Pons (tissue), 1 donor: Measurements from ENCODE around the gene DCDC2C.
"Not testable (repeated sequence)": the region's sequence is repeated elsewhere in the genome, so short reads cannot be mapped to it uniquely, and the experiment has no call there.

Experiments
- DNase-seq: peaks from one replicate; pipeline ENCODE4 v3.0.0-alpha.2; 2016; ENCODE audit warnings: low spot score

The DCDC2C gene

DNA sequence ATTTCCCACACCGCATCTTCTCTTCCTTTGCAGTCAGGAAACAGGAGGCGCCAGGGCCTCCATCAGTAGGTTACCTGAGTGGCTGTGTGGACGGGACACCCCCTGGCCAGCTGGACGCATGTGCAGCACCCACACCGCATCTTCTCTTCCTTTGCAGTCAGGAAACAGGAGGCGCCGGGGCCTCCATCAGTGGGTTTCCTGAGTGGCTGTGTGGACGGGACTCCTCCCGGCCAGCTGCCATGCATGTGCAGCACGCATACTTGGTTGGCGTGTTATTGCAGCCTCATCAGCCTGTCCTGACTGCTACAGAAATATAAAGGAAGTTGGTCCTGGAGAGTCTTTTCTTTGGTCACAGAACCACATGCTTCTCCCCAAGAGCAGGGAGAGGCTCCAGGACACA, 74.6 kb downstream of the DCDC2C start:
- DNase-seq: no peak

DNA sequence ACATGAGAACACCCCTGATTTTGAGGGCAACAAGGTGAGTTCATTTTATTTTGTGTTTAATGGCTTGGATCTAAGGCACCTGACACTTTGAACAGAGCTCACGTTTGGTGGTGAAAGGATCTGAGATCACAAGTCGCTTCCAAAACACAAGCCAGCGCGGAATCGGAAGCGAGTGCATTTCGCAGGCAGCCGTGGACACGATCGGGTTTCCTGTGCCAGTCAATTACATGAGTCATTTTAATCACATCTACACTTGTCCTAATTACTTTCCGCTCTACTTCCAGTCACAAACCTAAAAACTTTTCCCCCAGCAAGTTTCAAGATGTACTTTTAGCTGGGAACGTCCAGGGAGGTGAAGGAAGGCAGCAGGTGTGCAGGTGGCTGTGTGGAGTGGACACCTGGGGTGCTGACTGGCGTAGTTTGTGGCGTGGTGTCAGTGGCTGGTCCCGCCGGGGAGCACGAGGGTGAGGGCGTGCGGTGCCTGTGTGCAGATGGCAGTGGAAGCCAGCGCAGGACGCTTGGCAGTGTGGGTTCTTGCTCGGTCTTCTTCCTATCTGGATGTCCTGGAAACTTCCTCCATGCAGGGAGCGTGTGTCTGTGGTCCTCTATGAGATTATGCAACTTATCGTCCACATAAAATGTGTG, 75.6 kb downstream of the DCDC2C start:
- DNase-seq: no peak

DNA sequence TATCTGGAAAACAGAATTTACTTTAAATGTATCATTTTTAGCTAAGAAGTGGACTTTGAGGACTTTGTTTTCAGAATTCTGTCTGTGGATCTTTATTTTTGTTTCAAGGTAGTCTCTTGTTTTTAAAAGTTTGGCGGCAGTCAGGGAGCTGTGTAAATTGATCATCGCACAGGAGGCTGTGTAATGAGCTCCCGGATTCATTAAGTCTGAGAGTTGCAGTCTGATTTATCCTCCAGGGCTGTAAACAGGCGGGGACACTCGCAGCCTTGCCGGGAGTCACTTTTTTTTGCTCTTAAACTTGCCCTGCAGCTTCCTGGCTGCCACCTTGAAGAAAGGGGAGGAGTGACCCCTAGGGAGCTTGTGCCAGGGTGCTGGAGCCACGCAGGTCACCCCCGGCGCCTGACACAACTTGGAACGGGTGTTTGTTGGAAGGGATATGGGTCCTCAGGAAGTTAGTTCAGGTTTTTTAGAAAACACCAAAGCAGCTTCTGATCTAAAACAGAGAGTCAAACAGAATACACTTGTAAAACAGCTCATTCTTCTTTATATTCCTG, 76.2 kb downstream of the DCDC2C start:
- DNase-seq: no peak

DNA sequence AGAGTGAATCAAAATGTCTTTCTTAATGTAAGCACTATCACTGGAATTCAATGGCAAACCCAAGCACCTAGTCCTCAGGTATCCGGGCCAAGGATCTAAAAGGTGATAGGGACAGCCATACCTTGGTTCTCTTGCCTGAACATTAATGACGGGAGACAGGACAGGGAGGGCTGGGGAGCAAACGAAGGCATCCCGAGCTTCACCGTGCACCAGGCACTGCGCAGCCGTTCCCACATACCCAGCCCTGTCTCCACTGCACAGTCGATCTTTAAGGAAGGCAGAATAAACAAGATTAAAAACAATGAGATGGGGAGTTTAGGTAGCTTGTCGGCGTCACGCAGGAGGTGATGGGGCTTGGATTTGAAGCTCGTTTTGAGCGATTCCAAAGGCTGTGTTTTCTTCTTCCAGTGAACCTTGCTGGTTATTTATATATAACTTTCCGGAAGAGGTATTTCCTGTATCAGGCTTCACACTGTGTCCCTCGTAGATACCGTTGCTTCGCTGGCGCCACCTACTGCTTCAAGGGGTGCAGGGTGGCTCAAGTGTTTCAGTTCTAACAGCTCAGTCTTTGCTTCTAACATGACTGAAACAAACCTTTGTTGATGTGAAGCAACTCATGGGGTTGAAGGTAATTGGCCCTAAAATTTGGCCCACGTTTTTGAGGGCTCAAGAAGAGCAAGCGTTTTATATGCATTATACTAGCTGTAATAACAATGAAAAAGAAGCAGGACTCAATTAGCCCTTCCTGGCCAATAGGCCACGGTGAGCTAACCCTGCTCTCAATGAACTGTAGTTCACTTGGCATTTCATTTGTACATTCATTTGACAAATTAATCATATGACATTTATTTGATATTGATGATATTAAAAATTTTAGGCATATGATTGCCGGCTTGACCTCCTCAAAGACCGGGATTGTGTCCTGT, 77.4 kb downstream of the DCDC2C start:
- peak; percentile 47 for DNase-seq

DNA sequence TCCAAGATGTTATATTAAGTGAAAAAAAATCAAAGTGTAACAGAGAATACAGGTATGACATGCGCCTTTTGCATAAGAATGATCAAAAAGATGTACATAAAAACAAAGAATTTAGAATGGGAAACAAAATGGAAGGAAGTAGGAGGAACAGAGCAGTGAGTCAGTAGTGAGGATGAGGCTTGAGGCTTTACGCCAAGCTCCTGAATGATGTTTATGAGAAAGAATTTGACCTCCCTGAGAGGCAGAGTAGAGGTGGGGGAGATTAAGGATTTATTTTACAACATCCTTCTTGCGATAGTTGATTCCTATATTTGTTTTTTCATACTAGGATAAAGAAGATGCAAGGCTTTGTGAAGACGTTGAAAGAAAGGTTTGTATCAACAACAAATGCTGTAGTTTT, 81.4 kb downstream of the DCDC2C start:
- no peak for DNase-seq

DNA sequence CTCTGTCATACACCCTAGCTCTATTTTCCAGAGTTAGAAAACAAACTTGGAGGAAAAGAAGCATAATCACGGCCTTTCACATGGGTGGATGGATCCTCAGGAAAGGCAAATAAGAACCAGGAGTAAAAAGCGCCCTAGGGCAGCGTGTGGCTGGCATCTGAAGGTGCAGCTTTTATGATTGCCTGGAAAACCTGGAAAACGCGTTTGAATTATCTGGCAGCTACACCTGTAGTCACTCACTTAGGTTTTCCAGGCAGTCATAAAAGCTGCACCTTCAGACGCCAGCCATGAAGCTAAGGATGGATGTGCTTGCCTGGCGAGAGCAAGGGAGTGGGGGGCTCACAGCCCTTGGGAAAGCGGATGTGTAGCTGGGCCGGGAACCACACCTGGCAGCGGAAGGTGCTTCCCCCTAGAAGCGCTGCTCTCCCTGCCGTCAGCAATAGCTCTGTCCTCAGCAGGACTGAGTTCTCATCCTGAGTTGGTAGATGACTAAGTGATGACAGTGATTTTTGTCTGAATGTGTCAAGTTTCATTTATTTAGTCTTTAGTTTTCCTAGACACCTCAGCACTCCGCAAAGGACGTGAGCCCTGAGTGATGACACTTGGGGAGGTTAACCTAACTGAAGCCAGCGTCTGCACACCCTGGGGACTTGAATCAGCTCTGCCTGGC, 82.0 kb downstream of the DCDC2C start:
- DNase-seq: no peak

DNA sequence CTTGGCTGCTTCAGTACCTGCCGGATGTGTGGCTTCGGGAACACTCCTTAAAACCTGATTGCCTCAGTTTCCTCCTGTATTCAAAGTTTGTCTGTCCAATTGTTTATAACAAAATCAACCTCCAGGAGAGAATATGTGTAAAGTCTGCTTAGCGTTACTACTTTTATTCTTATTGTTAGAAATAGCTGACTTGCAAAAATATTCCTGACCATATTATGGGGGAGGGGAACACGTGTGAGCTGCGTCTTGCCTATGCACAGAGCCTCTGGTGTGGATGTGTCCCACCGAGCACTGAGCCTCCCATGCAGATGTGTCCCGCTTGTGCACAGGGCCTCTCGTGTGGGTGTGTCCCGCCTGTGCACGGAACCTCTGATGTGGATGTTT, 82.5 kb downstream of the DCDC2C start:
- no peak for DNase-seq

DNA sequence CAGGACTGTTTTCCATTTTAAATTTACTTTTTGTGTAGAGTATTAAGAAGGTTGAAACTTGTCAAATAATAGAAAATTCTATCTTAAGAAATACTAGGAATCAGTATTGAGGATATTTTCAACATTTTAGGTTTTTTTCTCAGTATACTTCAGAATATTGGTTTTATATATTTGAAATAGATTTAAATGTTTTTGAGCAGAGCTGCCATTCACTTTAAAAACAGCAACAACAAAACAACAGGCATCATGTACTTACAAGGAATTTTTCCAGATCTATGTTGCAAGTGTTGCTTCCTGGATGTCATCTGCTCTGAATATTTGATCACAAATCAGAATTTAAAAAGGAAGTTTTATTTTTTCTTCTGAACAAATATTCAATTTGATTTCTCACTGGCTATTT, 84.4 kb downstream of the DCDC2C start:
- no peak for DNase-seq

DNA sequence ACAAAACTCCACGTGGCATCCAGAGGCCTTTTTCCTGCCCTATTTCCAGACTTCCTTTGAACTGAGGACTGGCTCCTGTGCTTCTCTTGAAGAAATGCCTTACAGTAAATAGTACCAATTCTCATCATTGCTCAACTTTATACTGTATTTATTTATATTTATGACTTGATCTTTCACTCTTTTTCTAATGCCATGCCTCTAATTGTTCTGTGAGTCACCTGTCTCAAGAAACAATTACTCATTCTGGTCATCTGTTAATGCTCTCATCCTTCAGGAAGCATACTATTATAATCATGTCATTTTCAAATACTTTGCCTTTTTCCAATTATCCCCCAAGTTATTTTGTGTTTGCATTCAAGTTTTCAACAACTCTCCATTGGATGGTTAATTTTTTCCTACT, 85.9 kb downstream of the DCDC2C start:
- DNase-seq: no peak

DNA sequence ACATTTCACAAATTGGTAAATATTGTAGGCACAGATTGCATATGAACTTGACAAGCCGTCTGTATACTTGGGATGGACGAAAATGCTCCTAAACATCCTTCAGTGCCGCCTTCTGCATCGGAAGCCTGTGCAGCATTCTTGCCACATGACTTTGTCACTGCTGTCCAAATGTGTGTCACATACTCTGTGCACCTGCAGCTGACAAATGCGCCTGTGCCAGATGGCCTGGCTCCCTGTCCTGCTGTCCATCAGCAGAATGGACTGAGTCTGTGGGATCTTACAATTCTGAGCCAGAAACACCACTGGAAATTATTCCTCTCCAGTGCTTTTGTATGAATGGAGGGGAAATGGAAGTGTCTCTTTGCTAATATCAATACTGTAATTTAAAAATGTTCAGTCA, 89.9 kb downstream of the DCDC2C start:
- no peak for DNase-seq

DNA sequence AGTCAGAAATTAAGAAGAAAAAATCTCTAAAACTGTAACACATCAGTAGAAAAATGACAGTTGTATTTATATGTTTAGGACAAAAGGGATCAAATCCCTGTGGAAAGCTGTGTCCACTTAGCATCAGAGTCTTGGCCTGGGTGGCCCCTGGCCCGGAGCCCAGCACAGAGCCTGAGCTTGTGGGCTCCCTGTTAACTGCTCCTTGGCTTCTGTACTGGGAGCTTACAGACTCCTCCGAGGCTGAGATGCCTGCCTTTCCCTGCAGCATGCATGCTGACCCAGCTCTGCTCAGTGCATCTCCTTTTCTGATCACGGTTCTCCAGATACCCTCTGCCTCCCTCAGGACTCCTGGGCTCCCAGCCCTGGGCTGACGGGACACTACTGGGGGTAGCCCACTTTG, 98.1 kb downstream of the DCDC2C start:
- DNase-seq: no peak

DNA sequence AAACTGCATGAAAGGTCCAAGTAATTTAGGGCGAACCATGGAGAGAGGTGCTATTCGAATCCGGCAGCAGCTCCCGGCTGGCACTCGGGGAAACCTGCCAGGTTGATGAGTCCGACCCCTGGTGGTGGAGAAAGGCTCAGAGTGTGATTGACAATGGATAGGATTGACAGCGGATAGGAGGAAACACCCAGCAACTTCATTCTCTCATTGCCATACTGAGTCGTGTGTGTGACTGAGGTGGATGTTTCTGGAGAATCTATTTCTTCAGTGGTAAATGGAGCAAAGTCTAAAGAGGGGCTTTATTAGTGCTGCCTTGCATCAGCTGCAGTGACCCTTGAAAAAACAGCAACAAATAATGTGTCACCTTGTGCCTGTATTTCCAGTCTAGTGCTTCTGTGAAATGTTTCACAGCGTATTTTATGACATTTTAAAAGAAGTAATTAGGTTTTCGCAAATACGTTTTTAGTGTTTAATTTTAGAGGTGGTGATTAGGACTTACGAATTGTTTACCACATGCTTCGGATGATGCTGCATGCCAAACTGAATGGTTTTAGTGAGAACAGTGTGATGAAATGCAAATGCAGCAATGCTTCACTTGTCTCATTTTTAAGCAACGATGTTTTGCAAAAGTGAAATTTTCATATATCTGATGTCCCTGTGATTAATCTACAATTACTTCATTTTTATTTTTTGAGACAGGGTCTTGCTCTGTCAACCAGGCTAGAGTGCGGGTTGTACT, 102.0 kb downstream of the DCDC2C start:
- no peak for DNase-seq

DNA sequence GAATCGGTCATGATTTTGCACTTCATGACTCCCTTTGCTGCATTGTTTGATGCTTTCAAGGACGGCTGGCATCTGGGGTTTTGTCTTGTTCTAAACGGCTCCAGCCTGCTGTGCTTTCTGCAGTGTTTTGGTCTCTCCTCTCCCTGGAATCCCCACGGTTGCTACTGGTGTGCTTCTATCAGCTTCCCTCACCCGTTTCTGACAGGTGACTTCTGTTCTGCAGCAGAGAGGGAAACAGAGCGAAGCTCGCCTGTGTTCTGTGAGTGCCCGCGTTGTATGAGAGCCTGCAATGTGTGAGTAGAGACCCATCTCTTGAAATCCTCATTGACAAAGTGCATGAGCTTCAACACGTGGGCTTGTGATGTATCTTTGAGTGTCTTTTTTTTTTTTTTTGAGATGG, 102.8 kb downstream of the DCDC2C start:
- DNase-seq: no peak

DNA sequence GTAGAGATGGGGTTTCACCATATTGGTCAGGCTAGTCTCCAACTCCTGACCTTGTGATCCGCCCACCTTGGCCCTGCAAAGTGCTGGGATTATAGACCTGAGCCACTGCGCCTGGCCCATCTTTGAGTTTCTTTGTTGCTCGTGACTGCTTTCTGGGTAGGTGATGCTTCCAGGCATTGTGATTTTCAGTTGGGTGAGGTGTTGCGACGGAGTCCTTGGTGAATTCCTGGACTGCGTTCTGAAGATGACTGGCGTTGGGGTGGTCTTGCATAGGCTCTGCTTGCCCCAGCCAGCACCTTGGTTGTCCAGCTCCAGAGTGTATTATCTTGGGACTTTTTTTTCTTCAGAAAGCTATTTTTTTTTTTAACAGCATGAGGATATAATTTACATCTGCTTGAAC, 103.4 kb downstream of the DCDC2C start:
- no peak for DNase-seq

DNA sequence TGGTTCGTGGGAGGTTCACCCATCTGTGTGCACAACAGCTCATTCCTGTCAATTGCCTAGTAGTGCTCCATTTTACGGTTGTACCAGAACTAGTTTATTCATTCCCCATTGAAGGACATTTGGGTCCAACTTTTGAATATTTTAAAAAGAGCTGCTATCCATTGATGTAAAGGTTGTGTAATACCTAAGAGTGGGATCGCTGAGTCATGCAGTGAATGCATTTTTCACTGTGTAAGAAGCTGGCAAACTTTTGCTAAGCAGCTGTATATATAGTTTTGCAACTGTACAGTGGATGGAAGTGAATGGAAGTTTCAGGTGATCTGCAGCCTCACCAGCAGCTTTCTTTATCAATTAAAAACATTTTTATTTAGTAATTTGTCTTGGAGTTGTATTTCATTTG, 104.5 kb downstream of the DCDC2C start:
- DNase-seq: no peak

DNA sequence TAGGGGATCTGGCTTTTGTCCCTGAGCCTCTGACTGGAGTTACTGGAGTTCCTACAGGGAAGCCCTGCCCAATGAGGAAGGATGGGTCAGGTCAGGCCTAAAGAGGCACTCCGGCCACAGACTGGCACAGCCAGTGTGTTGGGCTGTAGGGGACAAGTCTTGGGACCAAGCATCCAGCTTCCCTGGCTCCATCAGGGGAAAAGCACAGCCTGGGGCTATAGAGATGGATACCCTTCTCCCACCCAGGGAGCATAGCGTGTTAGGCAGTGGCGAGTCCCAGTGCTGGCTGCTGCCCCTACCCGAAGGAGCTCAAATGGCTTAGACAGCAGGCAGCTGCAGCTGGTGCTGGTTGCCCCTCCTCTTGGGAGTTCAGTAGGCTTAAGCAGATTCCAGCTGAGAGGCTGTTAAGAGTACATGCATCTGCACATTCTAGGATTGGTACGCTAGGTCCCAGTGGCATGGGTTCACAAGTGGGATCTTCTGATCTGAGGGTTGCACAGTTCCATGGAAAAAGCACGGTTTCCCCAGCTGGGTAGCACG, 111.4 kb downstream of the DCDC2C start:
- DNase-seq: no peak

DNA sequence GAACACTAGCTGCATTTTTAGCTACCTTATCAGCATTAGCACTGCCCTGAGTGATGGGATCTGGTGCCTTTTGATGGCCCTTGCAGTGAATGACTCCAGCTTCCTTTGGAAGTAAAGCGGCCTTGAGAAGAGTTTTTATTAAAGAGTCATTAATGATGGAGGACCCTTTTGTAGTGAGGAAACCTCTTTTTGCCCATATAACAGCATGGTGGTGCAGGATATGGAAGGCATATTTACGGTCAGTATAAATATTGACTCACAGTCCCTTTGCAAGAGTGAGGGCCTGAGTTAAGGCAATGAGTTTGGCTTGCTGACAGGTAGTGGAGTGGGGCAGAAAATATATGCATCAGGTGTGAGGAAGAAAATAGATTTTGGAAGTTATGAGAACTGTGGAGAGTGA, 113.8 kb downstream of the DCDC2C start:
- not testable (repeated sequence) for DNase-seq

DNA sequence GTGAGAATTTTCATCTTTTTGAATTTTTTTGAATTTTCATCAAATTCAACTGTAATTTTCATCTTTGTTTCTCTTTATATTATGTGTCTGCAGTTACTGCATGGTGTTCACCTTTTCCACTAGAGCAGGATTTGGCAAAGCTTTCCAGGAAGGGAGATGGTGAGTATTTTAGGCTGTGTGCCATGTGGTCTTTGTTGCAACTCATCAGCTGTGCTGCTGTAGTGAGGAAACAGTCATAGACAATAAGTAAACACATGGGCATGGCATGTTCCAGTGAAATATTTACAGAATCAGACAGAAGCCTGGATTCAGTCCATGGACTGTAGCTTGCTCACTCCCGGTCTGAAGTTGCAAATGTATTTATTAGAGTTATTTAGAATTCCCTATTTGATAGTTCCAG, 120.4 kb downstream of the DCDC2C start:
- DNase-seq: no peak

DNA sequence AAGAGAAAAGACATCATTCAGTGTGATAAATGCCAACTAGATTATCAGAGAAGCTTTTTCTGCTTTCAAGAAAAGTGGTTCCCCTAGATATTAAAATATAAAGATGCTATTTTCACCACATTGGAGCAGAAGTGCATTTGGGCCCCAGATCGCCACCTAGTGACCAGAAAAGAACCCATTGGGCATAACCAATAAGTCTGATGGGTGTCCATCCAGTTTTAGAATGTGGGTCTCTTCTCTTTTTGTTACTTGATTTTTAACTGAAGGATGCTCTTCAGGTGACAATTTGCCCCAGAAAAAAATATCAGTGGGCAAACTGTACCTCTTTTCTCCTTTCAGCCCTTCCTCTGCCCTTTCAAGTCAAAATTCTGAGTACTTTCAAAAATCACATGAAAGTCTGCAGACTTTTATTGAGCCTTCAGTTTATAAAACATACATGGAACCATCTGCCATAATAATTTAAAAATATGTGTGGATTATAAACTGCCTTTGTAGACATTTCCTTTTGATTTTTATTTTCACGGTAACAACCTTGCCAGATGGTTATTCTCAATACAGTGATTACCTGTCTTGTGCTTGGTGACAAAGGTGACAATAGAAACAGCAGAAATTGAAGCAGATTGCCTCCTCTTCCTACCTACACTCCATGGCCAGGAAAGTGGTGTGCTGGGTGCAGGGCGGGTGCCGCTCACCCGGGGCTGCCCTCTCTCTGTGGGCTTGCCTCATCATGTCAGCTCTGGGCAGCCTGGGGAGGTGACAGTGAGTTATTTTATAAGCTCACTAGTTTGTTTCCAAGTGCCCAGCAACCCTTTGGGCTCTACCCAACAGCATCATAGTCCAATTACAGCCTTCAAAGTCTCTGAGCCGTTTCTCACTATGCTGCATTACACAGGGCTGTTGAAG, 124.5 kb downstream of the DCDC2C start:
- peak; percentile 8 for DNase-seq

DNA sequence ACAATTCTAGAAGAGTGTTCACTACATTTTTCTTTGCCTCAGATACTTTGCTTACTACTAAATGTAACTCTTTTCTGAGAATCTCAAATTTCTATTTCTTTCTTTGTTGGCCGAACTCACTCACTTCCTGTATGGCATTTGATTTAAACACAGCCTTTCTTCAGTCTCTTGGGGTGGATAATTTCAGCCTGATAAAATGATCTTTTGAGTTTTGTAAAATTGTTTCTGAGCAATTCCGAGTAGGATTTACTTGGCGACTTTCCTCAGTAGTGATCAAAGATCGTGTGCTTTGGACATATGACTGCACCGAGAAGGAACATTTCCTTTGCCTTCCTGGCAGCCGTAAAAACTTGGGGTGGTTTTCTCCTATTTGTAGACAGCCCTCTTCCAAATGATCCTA, 127.4 kb downstream of the DCDC2C start:
- DNase-seq: no peak

DNA sequence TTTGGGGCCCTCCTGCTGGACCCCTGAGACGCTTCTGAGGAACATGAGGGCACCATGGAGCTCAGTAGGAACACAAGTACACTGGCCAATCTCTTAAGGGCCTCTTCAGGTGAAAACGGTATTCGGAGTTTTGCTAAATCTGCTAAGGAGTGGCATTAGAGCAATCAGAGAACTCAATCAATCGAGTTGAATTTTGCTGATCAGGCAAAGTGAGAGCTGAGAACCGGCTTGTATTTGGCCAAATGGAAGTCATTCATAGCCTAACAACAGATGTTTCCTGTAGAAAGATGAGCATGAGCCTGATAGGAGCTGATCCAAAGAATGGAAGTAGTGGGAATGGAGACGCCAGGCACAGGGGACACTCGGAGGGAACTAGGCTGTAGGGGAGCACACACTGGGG, 133.7 kb downstream of the DCDC2C start:
- no peak for DNase-seq
